WTC11 (cell line): ENCODE results near the gene POLR2C. TPM values are rescaled to one million over a fixed set of nuclear protein-coding genes. Genes with fewer than 3 reads are reported as not detected.
A peak's percentile ranks its signal among the peaks of the same experiment; 100 is the strongest.

ENCODE experiments used
- ATAC-seq: fragments of 200-7000 bp; cut with Tn5 transposase; 2 replicates; pipeline ENCODE4 v1.10.0; 2021; ENCODE audit warnings: mild to moderate bottlenecking, moderate library complexity
- Bru-seq: library from RNA; stranded (reverse); fragments of 400-500 nt; gene quantifications from one replicate; lab custom pipeline; 2021; lab: Mats Ljungman, UMichigan
- CTCF ChIA-PET: fragments of 300-600 bp; sonication (Branson Sonifier 250); formaldehyde crosslinking; loops from one replicate; lab custom pipeline; 2021; ENCODE audit warnings: antibody characterized with exemption; lab: Charles Lee
- POLR2A ChIA-PET: fragments of 350-600 bp; sonication (Branson Sonifier 250); formaldehyde crosslinking; loops from one replicate; lab custom pipeline; 2021; ENCODE audit warnings: antibody characterized with exemption; lab: Charles Lee
- DNase-seq: peaks from one replicate; pipeline ENCODE4 v3.0.0; 2021; ENCODE audit warnings: low spot score
- H3K27ac Mint-ChIP-seq: 2 replicates; pipeline ENCODE4 v1.8.0; 2021; ENCODE audit warnings: mixed read lengths
- H3K27me3 Mint-ChIP-seq: 2 replicates; pipeline ENCODE4 v1.8.0; 2021; ENCODE audit warnings: low read depth, mild to moderate bottlenecking, moderate library complexity, mixed read lengths
- H3K36me3 Mint-ChIP-seq: 2 replicates; pipeline ENCODE4 v1.8.0; 2021; ENCODE audit warnings: mixed read lengths
- H3K4me1 Mint-ChIP-seq: 2 replicates; pipeline ENCODE4 v1.8.0; 2022; ENCODE audit warnings: mixed read lengths
- H3K4me3 Mint-ChIP-seq: 2 replicates; pipeline ENCODE4 v1.8.0; 2021; ENCODE audit warnings: mild to moderate bottlenecking, moderate library complexity, mixed read lengths
- H3K9me3 Mint-ChIP-seq: 2 replicates; pipeline ENCODE4 v1.8.0; 2021; ENCODE audit warnings: mixed read lengths
- CBFB ChIP-seq: sonication (generic); formaldehyde crosslinking; IDR thresholded peaks from 2 replicates; pipeline ENCODE4 v1.8.1; 2022; ENCODE audit warnings: mild to moderate bottlenecking, low read depth, missing genetic modification reagents
- CREM ChIP-seq: sonication (generic); formaldehyde crosslinking; IDR thresholded peaks from 2 replicates; pipeline ENCODE4 v1.8.1; 2022; ENCODE audit warnings: mild to moderate bottlenecking, missing genetic modification reagents, moderate library complexity
- E2F1 ChIP-seq: sonication (generic); formaldehyde crosslinking; IDR thresholded peaks from 2 replicates; pipeline ENCODE4 v1.8.0; 2022; ENCODE audit warnings: mild to moderate bottlenecking, missing genetic modification reagents
- E2F4 ChIP-seq: sonication (generic); formaldehyde crosslinking; IDR thresholded peaks from 2 replicates; pipeline ENCODE4 v1.8.1; 2022; ENCODE audit warnings: low read depth, mild to moderate bottlenecking, moderate library complexity, missing genetic modification reagents, borderline replicate concordance
- FOXP1 ChIP-seq: sonication (generic); formaldehyde crosslinking; IDR thresholded peaks from 2 replicates; pipeline ENCODE4 v1.8.0; 2022; ENCODE audit warnings: missing genetic modification reagents, mild to moderate bottlenecking, moderate library complexity, borderline replicate concordance
- GTF2I ChIP-seq: fragments of 250-450 bp; sonication (Bioruptor Pico); conservative IDR thresholded peaks from 2 replicates; pipeline ENCODE4 v1.4.0; 2021; ENCODE audit warnings: mild to moderate bottlenecking
- IRF2 ChIP-seq: sonication (generic); formaldehyde crosslinking; IDR thresholded peaks from 2 replicates; pipeline ENCODE4 v1.8.0; 2022; ENCODE audit warnings: low read depth, missing genetic modification reagents, borderline replicate concordance
- MAX ChIP-seq: sonication (generic); formaldehyde crosslinking; IDR thresholded peaks from 2 replicates; pipeline ENCODE4 v1.8.0; 2022; ENCODE audit warnings: mild to moderate bottlenecking, missing genetic modification reagents
- MLX ChIP-seq: sonication (generic); formaldehyde crosslinking; IDR thresholded peaks from 2 replicates; pipeline ENCODE4 v1.8.1; 2023; ENCODE audit warnings: mild to moderate bottlenecking, missing genetic modification reagents, moderate library complexity
- NFATC4 ChIP-seq: fragments of 250-450 bp; sonication (Bioruptor Pico); IDR thresholded peaks from 2 replicates; pipeline ENCODE4 v1.9.0; 2021; ENCODE audit warnings: mild to moderate bottlenecking
- NFE2L1 ChIP-seq: sonication (generic); formaldehyde crosslinking; IDR thresholded peaks from 2 replicates; pipeline ENCODE4 v1.8.1; 2023; ENCODE audit warnings: missing genetic modification reagents
- NFYB ChIP-seq: sonication (generic); formaldehyde crosslinking; conservative IDR thresholded peaks from 2 replicates; pipeline ENCODE4 v1.8.0; 2022; ENCODE audit warnings: low read depth, missing genetic modification reagents
- NR2C2 ChIP-seq: sonication (generic); formaldehyde crosslinking; IDR thresholded peaks from 2 replicates; pipeline ENCODE4 v1.8.0; 2022; ENCODE audit warnings: mild to moderate bottlenecking, missing genetic modification reagents
- PREB ChIP-seq: sonication (generic); formaldehyde crosslinking; IDR thresholded peaks from 2 replicates; pipeline ENCODE4 v1.8.1; 2022; ENCODE audit warnings: mild to moderate bottlenecking, missing genetic modification reagents, moderate library complexity, borderline replicate concordance
- TP53 ChIP-seq: sonication (generic); formaldehyde crosslinking; IDR thresholded peaks from 2 replicates; pipeline ENCODE4 v1.8.1; 2023; ENCODE audit warnings: mild to moderate bottlenecking, missing genetic modification reagents
- USF1 ChIP-seq: sonication (generic); formaldehyde crosslinking; IDR thresholded peaks from 2 replicates; pipeline ENCODE4 v1.8.0; 2022; ENCODE audit warnings: mild to moderate bottlenecking, missing genetic modification reagents
- ZBTB43 ChIP-seq: sonication (generic); formaldehyde crosslinking; IDR thresholded peaks from 2 replicates; pipeline ENCODE4 v1.8.1; 2023; ENCODE audit warnings: mild to moderate bottlenecking, missing genetic modification reagents
- ZNF121 ChIP-seq: sonication (generic); formaldehyde crosslinking; IDR thresholded peaks from 2 replicates; pipeline ENCODE4 v1.8.0; 2023; ENCODE audit warnings: missing genetic modification reagents
- ZNF138 ChIP-seq: sonication (generic); formaldehyde crosslinking; conservative IDR thresholded peaks from 2 replicates; pipeline ENCODE4 v1.8.1; 2022; ENCODE audit warnings: mild to moderate bottlenecking, moderate library complexity, missing genetic modification reagents
- ZNF263 ChIP-seq: sonication (generic); formaldehyde crosslinking; IDR thresholded peaks from 2 replicates; pipeline ENCODE4 v1.8.1; 2022; ENCODE audit warnings: low read depth, mild to moderate bottlenecking, moderate library complexity, missing genetic modification reagents
- ZNF317 ChIP-seq: sonication (generic); formaldehyde crosslinking; IDR thresholded peaks from 2 replicates; pipeline ENCODE4 v1.8.1; 2023; ENCODE audit warnings: low read depth, mild to moderate bottlenecking, moderate library complexity, missing genetic modification reagents, borderline replicate concordance
- ZNF416 ChIP-seq: fragments of 250-450 bp; sonication (Bioruptor Pico); IDR thresholded peaks from 2 replicates; pipeline ENCODE4 v1.9.0; 2021; ENCODE audit warnings: mild to moderate bottlenecking, inconsistent platforms
- ZNF425 ChIP-seq: fragments of 250-450 bp; sonication (Bioruptor Pico); conservative IDR thresholded peaks from 2 replicates; pipeline ENCODE4 v1.9.0; 2021; ENCODE audit warnings: mild to moderate bottlenecking
- ZNF671 ChIP-seq: fragments of 250-450 bp; sonication (Bioruptor Pico); IDR thresholded peaks from 2 replicates; pipeline ENCODE4 v1.8.0; 2021; ENCODE audit warnings: mild to moderate bottlenecking
- ZSCAN18 ChIP-seq: fragments of 250-450 bp; sonication (Bioruptor Pico); IDR thresholded peaks from 2 replicates; pipeline ENCODE4 v2.1.2; 2022; ENCODE audit warnings: mild to moderate bottlenecking, moderate library complexity
- long read RNA-seq, 3 experiments: library from RNA in 1 of 3; library from capped mRNA in 1 of 3; library from polyadenylated mRNA in 1 of 3; unstranded in 2 of 3; stranded (forward) in 1 of 3; transcript quantifications; one replicate each; pipeline ENCODE4 v2.0.0, GENCODE V29; 2021
- total RNA-seq: library from RNA; stranded (reverse); gene quantifications from 3 replicates; pipeline ENCODE4 v1.2.3, GENCODE V29; 2021

The POLR2C gene
- total RNA-seq (67.9 to 75.4 TPM (median 67.9 TPM) in 3 replicates), Bru-seq, nascent RNA (percentile 89 among the genes with signal in this experiment)
- long read RNA-seq, experiment 1, transcript POLR2C-201 (9 exons, 2,057 nt): major isoform, 172 of 187 reads
- long read RNA-seq, experiment 1, partial matches to known transcripts: 5 of 187 reads
- long read RNA-seq, experiment 1, other reads (novel, unspliced or antisense): 10 of 187 reads
- long read RNA-seq, experiment 2, transcript POLR2C-201 (9 exons, 2,057 nt): major isoform, 91 of 133 reads
- long read RNA-seq, experiment 2, partial matches to known transcripts: 24 of 133 reads
- long read RNA-seq, experiment 2, other reads (novel, unspliced or antisense): 17 of 133 reads
- long read RNA-seq, experiment 3, transcript POLR2C-201 (9 exons, 2,057 nt): major isoform, 383 of 389 reads
- long read RNA-seq, experiment 3, partial matches to known transcripts: 2 of 389 reads
- long read RNA-seq, experiment 3, other reads (novel, unspliced or antisense): 3 of 389 reads

GRCh38 chr16:57462209-57462977 lies at the start of gene POLR2C:
POLR2C (plus strand) TSS chr16:57462679; CDS start chr16:57462725, 46 bp downstream.
- H3K27ac Mint-ChIP-seq: peak within 1 kb of the TSS; percentile 99
- DNase-seq (peak; percentile 94), ATAC-seq (peak; percentile 93)
- H3K9me3 Mint-ChIP-seq: no peaks in the 10 kb centered on the region
- CTCF ChIA-PET: interaction anchor here (0.5 to 5.1 kb wide), 36 partner anchors 11 to 631 kb away, joined by 3 to 71 read pairs (median 5); partner anchors contain the start of genes CCDC102A, CIAPIN1, COQ9 and CX3CL1
- H3K36me3 Mint-ChIP-seq: peaks cover 44% of the 10 kb centered on the region
- POLR2A ChIA-PET: interaction anchor here (0.7 to 1.6 kb wide), 5 partner anchors 14 to 66 kb away, joined by 3 to 9 read pairs (median 5); partner anchors contain the start of genes CIAPIN1 and COQ9
- H3K27me3 Mint-ChIP-seq: no peaks in the 10 kb centered on the region
- peaks cover 4% of the 10 kb centered on the region for H3K4me1 Mint-ChIP-seq
- H3K4me3 Mint-ChIP-seq: peak within 1 kb of the TSS; percentile 100
- peak; percentile 95 for TF ChIP-seq FOXP1 (CRISPR knock-in tag)
- TF ChIP-seq MLX: peak; percentile 83; the same call in 1 of the 2 replicates
- TF ChIP-seq ZNF317 (CRISPR knock-in tag): no peak
- TF ChIP-seq ZBTB43 (CRISPR knock-in tag): peak; percentile 83
- no peak for TF ChIP-seq ZNF138 (CRISPR knock-in tag)
- TF ChIP-seq MAX: peak; percentile 78
- no peak for TF ChIP-seq E2F4 (CRISPR knock-in tag)
- no peak for TF ChIP-seq USF1
- TF ChIP-seq NR2C2: no peak
- TF ChIP-seq ZNF671 (CRISPR knock-in tag): no peak
- peak; percentile 90 for TF ChIP-seq NFE2L1 (CRISPR knock-in tag)
- TF ChIP-seq ZNF425 (CRISPR knock-in tag): no peak
- no peak for TF ChIP-seq NFYB
- no peak for TF ChIP-seq PREB (CRISPR knock-in tag)
- no peak for TF ChIP-seq CBFB (CRISPR knock-in tag)
- TF ChIP-seq CREM: peak; percentile 72
- TF ChIP-seq ZSCAN18 (CRISPR knock-in tag): no peak
- TF ChIP-seq TP53 (CRISPR knock-in tag): no peak
- TF ChIP-seq ZNF416 (CRISPR knock-in tag): peak; percentile 68; the same call in 1 of the 2 replicates
- TF ChIP-seq NFATC4 (CRISPR knock-in tag): no peak
- TF ChIP-seq GTF2I (CRISPR knock-in tag): no peak
- TF ChIP-seq ZNF263 (CRISPR knock-in tag): no peak
- TF ChIP-seq E2F1: no peak
- TF ChIP-seq ZNF121 (CRISPR knock-in tag): no peak
- no peak for TF ChIP-seq IRF2 (CRISPR knock-in tag)
